Hindlimb muscle (tissue), 1 donor: ENCODE measurements around the gene RYR1. TPM values are rescaled to one million over a fixed set of nuclear protein-coding genes. Genes with fewer than 3 reads are reported as not detected.
"Not testable (repeated sequence)": the region's sequence is repeated elsewhere in the genome, so short reads cannot be mapped to it uniquely, and the experiment has no call there.

Source experiments
- DNase-seq: peaks from one replicate; pipeline ENCODE4 v3.0.0-alpha.2; 2013
- polyA plus RNA-seq: library from polyadenylated mRNA; unstranded; fragments of 120-200 nt; gene quantifications from one replicate; pipeline ENCODE4 v1.2.1, GENCODE V29; 2013; ENCODE audit not compliant: insufficient read length

RYR1 gene
- polyA plus RNA-seq, 1 donor, result 771 TPM

- DNase-seq, result no peak
Observed at GRCh38 chr19:38494379-38494778, 60.9 kb downstream of the RYR1 start.

GRCh38 chr19:38495375-38495774 lies 61.9 kb downstream of the RYR1 start:
- not testable (repeated sequence) for DNase-seq

- no peak for DNase-seq
Observed at GRCh38 chr19:38496116-38496515, 62.6 kb downstream of the RYR1 start.

- no peak for DNase-seq
Observed at GRCh38 chr19:38496603-38497487, 63.4 kb downstream of the RYR1 start.

- DNase-seq, result no peak
Observed at GRCh38 chr19:38497907-38498306, 64.4 kb downstream of the RYR1 start.

- no peak for DNase-seq
Observed at GRCh38 chr19:38499532-38499931, 66.0 kb downstream of the RYR1 start.

- DNase-seq, result no peak
Observed at GRCh38 chr19:38500450-38500849, 67.0 kb downstream of the RYR1 start.

- no peak for DNase-seq
Observed at GRCh38 chr19:38502410-38503076, 69.1 kb downstream of the RYR1 start.

- DNase-seq, result no peak
Observed at GRCh38 chr19:38503077-38503410, 69.6 kb downstream of the RYR1 start.

- no peak for DNase-seq
Observed at GRCh38 chr19:38505958-38506357, 72.5 kb downstream of the RYR1 start.

GRCh38 chr19:38506375-38506722 lies 72.9 kb downstream of the RYR1 start:
- DNase-seq, result no peak

GRCh38 chr19:38506723-38507550 lies 73.4 kb downstream of the RYR1 start:
- DNase-seq, result peak; percentile 24

GRCh38 chr19:38507551-38508127 lies 74.1 kb downstream of the RYR1 start:
- no peak for DNase-seq

GRCh38 chr19:38508507-38508906 lies 75.0 kb downstream of the RYR1 start:
- DNase-seq, result no peak

GRCh38 chr19:38509027-38509426 lies 75.5 kb downstream of the RYR1 start:
- DNase-seq, result no peak

- no peak for DNase-seq
Observed at GRCh38 chr19:38511074-38511708, 77.7 kb downstream of the RYR1 start.

GRCh38 chr19:38512277-38512676 lies 78.8 kb downstream of the RYR1 start:
- DNase-seq, result no peak

GRCh38 chr19:38513156-38513555 lies 79.7 kb downstream of the RYR1 start:
- not testable (repeated sequence) for DNase-seq

- no peak for DNase-seq
Observed at GRCh38 chr19:38513762-38514167, 80.3 kb downstream of the RYR1 start.

GRCh38 chr19:38514812-38515633 lies 81.5 kb downstream of the RYR1 start:
- DNase-seq, result peak; percentile 55

- DNase-seq, result no peak
Observed at GRCh38 chr19:38515896-38516295, 82.4 kb downstream of the RYR1 start.
